Spleen (tissue), 11 donors: ENCODE results near the gene EXOSC2. TPM values are rescaled to one million over a fixed set of nuclear protein-coding genes. Genes with fewer than 3 reads are reported as not detected.

Experiments
- DNase-seq: peaks from one replicate; pipeline ENCODE4 v3.0.0-alpha.2; 2020
- H3K27ac ChIP-seq, 8 donors: fragments of 200-600 bp; sonication (generic) in 7 of 8; 1 replicate in 4 of 8; 2 replicates in 4 of 8; pipeline versions ENCODE4 v1.5.0 to v1.8.0; 2016 to 2021; ENCODE audit warnings: inconsistent platforms in 4 of 8, mild to moderate bottlenecking in 4 of 8, moderate library complexity in 1 of 8
- H3K27me3 ChIP-seq, 7 donors: fragments of 200-600 bp; sonication (generic) in 6 of 7; replicated peaks in 1 of 7; 1 replicate in 4 of 7; 2 replicates in 3 of 7; pipeline versions ENCODE4 v1.5.0 to v1.8.0; 2016 to 2021; ENCODE audit warnings: inconsistent platforms in 3 of 7, mild to moderate bottlenecking in 1 of 7
- H3K36me3 ChIP-seq, 6 donors: fragments of 200-600 bp; sonication (generic) in 5 of 6; 1 replicate in 4 of 6; 2 replicates in 2 of 6; pipeline versions ENCODE4 v1.5.0 to v1.8.0; 2016 to 2021; ENCODE audit warnings: inconsistent platforms in 2 of 6
- H3K4me1 ChIP-seq, 6 donors: fragments of 200-600 bp; sonication (generic) in 5 of 6; 1 replicate in 3 of 6; 2 replicates in 3 of 6; pipeline versions ENCODE4 v1.5.0 to v1.8.0; 2016 to 2021; ENCODE audit warnings: inconsistent platforms in 3 of 6
- H3K4me3 ChIP-seq, 8 donors: fragments of 200-600 bp; sonication (generic) in 7 of 8; 1 replicate in 4 of 8; 2 replicates in 4 of 8; pipeline versions ENCODE4 v1.5.0 to v1.8.0; 2016 to 2021; ENCODE audit warnings: inconsistent platforms in 4 of 8, mild to moderate bottlenecking in 4 of 8, moderate library complexity in 2 of 8
- H3K9me3 ChIP-seq, 8 donors: fragments of 200-600 bp; sonication (generic) in 7 of 8; 1 replicate in 4 of 8; 2 replicates in 4 of 8; pipeline versions ENCODE4 v1.5.0 to v1.8.0; 2016 to 2021; ENCODE audit warnings: inconsistent platforms in 4 of 8
- POLR2A ChIP-seq, 3 donors: fragments of 450-650 bp; IDR thresholded peaks; one replicate each; pipeline ENCODE4 v1.5.1; 2017; ENCODE audit warnings: antibody characterized with exemption in 3 of 3, mild to moderate bottlenecking in 1 of 3
- POLR2AphosphoS5 ChIP-seq, 3 donors: sonication (generic); formaldehyde crosslinking; IDR thresholded peaks; one replicate each; pipeline ENCODE4 v1.5.1; 2017; ENCODE audit warnings: antibody characterized with exemption in 3 of 3
- WGBS, 5 donors: extraction: QIAGEN DNeasy Blood & Tissue Kit in 3 of 5; methylation state at CpG; one replicate each; pipeline versions ENCODE4 v1.1.5 to v1.1.7; 2013 to 2018; 5-methylcytosine and 5-hydroxymethylcytosine counted together
- intact Hi-C: fragments of 100-400 bp; cut with DNase I; formaldehyde crosslinking; loops from one replicate; pipeline ENCODE4 v1.15.0; 2023; ENCODE audit warnings: low total_unique reads
- polyA plus RNA-seq, 3 donors: library from polyadenylated mRNA; stranded (reverse); fragments of 200-250 nt; gene quantifications; one replicate each; pipeline ENCODE4 v1.2.1, GENCODE V29; 2013
- total RNA-seq, 7 donors: library from RNA; depleted of rRNA in 3 of 7; stranded (reverse); fragments of >200 nt in 3 of 7; fragmentation: NEBNext Ultra II Directional in 4 of 7; extraction: Animal tissue kit (Norgen Biotek cat#: 25700) in 4 of 7; gene quantifications; one replicate each; pipeline versions ENCODE4 v1.1.0 to v1.2.1, GENCODE V29; 2016 to 2021
- TF ChIP-seq, protein P1 (sequence below), 11 experiments: fragments of 200-600 bp in 7 of 11; fragments of 450-650 bp in 4 of 11; sonication (generic) in 4 of 11; IDR thresholded peaks in 8 of 11; conservative IDR thresholded peaks in 3 of 11; 1 replicate in 7 of 11; 2 replicates in 4 of 11; pipeline versions ENCODE4 v1.4.0 to v1.8.0; 2016 to 2021; ENCODE audit warnings: antibody characterized with exemption in 11 of 11, inconsistent platforms in 4 of 11, mild to moderate bottlenecking in 1 of 11
- donor health status: healthy with polysubstance abuse.
- donor health status: DM: no; HTN: no; CAD: no; lungs with moderate emphysema.
- donor health status: DM: no; HTN: no; CAD: no.
- donor health status: Bipolar disorder and iron deficiency.
- donor health status: healthy.
- donor health status: DM: no; HTN: no; CAD: no.
- donor health status: DM: yes; HTN: yes; CAD: no.

EXOSC2 gene
- total and polyA plus RNA-seq, 10 donors, result 16.9 to 34.6 (median 24.8) TPM

DNA sequence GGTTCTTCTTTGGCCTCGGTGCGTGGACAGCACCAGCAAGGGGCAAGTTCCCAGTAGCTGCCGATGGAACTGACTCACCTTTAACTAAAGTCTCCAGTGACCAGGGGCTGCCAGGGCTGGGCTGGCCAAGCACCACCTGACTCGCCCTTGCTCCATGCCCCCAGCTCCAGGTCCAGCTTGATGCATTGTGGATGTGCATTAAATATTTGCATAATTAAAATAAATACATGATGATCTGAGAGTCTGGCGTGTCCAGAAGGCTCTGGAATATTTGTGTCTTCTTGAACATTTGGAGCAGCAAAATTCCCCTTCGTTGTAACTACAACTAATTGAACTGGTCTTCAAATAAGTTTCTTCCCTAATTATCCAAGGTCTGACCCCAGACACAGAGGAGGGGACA lies 38.7 kb upstream of the EXOSC2 start:
- Histone ChIP-seq H3K36me3 (no peaks in the 10 kb centered on the region), H3K27me3 (peaks cover 3 to 86% (median 32%) of the 10 kb centered on the region in 7 donors), H3K27ac (no peak overlapping the region), H3K4me3 (no peak overlapping the region), H3K9me3 (no peaks in the 10 kb centered on the region), H3K4me1 (peaks cover 0 to 8% (median 5%) of the 10 kb centered on the region in 6 donors)
- intact Hi-C loops, result no loop called here
- TF ChIP-seq, protein P1, sequence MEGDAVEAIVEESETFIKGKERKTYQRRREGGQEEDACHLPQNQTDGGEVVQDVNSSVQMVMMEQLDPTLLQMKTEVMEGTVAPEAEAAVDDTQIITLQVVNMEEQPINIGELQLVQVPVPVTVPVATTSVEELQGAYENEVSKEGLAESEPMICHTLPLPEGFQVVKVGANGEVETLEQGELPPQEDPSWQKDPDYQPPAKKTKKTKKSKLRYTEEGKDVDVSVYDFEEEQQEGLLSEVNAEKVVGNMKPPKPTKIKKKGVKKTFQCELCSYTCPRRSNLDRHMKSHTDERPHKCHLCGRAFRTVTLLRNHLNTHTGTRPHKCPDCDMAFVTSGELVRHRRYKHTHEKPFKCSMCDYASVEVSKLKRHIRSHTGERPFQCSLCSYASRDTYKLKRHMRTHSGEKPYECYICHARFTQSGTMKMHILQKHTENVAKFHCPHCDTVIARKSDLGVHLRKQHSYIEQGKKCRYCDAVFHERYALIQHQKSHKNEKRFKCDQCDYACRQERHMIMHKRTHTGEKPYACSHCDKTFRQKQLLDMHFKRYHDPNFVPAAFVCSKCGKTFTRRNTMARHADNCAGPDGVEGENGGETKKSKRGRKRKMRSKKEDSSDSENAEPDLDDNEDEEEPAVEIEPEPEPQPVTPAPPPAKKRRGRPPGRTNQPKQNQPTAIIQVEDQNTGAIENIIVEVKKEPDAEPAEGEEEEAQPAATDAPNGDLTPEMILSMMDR (IDR thresholded peaks at IDR 0.05 in 8 of 11, conservative IDR thresholded peaks at IDR 0.05 in 3 of 11), result no peak
- no peak for TF ChIP-seq POLR2A (IDR thresholded peaks at IDR 0.05)
- TF ChIP-seq POLR2AphosphoS5 (IDR thresholded peaks at IDR 0.05), result no peak
- 77 to 88% (median 79%) methylated on average over 6 of the region's 6 CpGs for WGBS, 5 donors
- DNase-seq, result no peak

DNA sequence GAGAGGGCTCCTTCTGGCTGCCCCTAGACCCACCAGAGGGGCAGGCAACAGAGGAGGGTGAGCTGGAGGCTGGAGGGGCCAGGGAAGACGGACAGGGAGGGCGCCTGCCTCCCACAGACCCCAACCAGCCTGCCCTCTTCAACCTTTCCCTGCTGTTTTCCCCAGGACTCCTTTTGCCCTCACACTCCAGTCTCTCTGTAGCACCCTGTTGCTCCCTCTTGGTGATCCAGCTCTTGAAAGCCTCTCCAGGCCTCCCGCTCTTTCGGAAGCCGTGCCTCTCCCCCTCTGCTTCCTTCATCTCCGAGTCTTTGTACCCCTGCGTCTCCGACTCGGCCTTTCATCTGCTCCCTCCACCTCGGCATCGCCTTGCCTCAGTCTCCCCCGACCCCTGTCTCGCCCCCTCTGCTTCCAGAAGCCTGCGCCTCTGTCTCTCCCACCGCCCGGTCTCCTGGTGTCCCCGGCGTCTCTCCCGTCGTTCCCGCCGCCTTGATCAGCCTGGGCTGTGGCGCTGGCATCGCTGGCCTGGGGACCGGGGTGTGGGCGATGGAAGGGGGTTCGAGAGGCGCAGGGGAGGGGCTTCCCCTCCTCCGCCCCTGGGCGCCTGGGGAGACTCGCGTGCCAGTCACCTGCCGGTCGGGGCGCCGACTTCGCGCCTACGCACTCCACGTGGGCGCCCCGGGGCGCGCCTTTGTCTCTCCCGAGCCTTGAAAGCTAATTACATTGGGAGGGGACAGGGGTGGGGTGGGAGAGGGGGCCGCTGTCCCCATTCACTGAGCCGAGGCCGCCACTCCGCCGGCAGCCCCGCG lies 34.5 kb upstream of the EXOSC2 start:
- Histone ChIP-seq H3K27ac (no peak overlapping the region), H3K4me1 (peaks cover 27 to 50% (median 47%) of the 10 kb centered on the region in 6 donors), H3K27me3 (peaks cover 28 to 95% (median 74%) of the 10 kb centered on the region in 7 donors), H3K36me3 (no peaks in the 10 kb centered on the region), H3K4me3 (no peak overlapping the region), H3K9me3 (no peaks in the 10 kb centered on the region)
- TF ChIP-seq POLR2AphosphoS5 (IDR thresholded peaks at IDR 0.05) (no peak), POLR2A (IDR thresholded peaks at IDR 0.05) (no peak)
- TF ChIP-seq, protein P1 (IDR thresholded peaks at IDR 0.05 in 8 of 11, conservative IDR thresholded peaks at IDR 0.05 in 3 of 11), result no peak
- WGBS, 5 donors, result 14 to 25% (median 23%) methylated on average over 30 to 52 of the region's 52 CpGs
- intact Hi-C loops, result no loop called here
- DNase-seq, result no peak

DNA sequence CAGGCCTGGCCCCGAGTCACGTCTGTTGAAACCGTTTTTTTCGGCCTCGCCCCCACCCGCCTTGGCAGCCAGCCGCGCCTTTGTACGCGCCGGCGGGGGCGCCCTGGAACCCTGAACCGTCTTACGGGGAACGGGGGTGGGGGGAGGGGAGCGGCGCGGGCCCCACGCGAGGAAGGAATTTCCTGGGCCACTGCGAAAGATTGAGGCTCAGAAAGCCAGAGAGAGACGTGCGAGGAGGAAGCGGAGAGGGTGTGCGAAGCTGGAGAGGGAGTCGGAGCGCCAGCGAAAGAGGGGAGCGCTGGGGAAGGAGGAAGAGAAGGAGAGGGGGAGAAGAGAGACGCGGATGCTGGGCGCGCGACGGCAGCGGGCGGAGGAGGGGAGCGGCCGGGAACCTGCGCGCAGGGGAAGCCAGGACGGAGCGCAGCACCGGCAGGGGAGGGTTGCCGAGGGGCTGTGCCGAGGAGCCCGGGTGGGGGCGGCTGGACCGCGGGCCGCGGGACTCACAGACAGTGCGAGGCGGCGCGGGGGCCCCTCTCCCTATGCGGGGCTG lies 33.8 kb upstream of the EXOSC2 start:
- Histone ChIP-seq H3K4me3 (peak overlapping the region in 6 of 8 donors; percentile 22 to 62 (median 35)), H3K9me3 (no peaks in the 10 kb centered on the region), H3K36me3 (no peaks in the 10 kb centered on the region), H3K27ac (no peak overlapping the region), H3K4me1 (peaks cover 30 to 57% (median 54%) of the 10 kb centered on the region in 6 donors), H3K27me3 (peaks cover 29 to 100% (median 81%) of the 10 kb centered on the region in 7 donors)
- no peak for TF ChIP-seq POLR2A (IDR thresholded peaks at IDR 0.05)
- TF ChIP-seq POLR2AphosphoS5 (IDR thresholded peaks at IDR 0.05), result no peak
- intact Hi-C loops, result no loop called here
- 2 to 9% (median 5%) methylated on average over 45 to 58 of the region's 58 CpGs for WGBS, 5 donors
- no peak for DNase-seq

DNA sequence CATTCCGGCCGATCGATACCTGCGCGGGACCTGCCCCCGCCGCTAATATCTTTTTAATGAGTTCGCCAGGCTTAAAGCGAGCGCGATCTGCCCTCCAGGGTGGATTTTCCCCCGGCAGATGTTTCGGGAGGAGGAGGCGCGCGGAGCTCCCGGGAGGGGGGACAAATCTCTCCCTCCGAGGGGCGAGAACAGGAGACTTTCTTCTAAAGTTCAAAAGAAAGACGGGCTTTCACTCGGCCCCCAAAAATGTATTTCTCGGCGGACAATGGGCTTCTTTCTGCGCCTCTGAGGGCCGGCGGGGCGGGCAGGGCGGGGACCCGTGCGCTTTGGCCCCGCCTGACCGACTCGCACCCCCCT lies 33.3 kb upstream of the EXOSC2 start:
- Histone ChIP-seq H3K4me1 (peaks cover 33 to 62% (median 60%) of the 10 kb centered on the region in 6 donors), H3K36me3 (no peaks in the 10 kb centered on the region), H3K4me3 (peak overlapping the region; percentile 22 to 62 (median 35)), H3K27ac (no peak overlapping the region), H3K9me3 (no peaks in the 10 kb centered on the region), H3K27me3 (peaks cover 29 to 100% (median 86%) of the 10 kb centered on the region in 7 donors)
- intact Hi-C loops, result no loop called here
- WGBS, 5 donors, result 3 to 5% (median 4%) methylated on average over 22 to 33 of the region's 33 CpGs
- no peak for DNase-seq
- TF ChIP-seq POLR2AphosphoS5 (IDR thresholded peaks at IDR 0.05) (no peak), POLR2A (IDR thresholded peaks at IDR 0.05) (no peak)
- TF ChIP-seq, protein P1 (IDR thresholded peaks at IDR 0.05 in 8 of 11, conservative IDR thresholded peaks at IDR 0.05 in 3 of 11), result no peak
